ENCODE data around the gene ZNF362.

ZNF362 gene

DNA sequence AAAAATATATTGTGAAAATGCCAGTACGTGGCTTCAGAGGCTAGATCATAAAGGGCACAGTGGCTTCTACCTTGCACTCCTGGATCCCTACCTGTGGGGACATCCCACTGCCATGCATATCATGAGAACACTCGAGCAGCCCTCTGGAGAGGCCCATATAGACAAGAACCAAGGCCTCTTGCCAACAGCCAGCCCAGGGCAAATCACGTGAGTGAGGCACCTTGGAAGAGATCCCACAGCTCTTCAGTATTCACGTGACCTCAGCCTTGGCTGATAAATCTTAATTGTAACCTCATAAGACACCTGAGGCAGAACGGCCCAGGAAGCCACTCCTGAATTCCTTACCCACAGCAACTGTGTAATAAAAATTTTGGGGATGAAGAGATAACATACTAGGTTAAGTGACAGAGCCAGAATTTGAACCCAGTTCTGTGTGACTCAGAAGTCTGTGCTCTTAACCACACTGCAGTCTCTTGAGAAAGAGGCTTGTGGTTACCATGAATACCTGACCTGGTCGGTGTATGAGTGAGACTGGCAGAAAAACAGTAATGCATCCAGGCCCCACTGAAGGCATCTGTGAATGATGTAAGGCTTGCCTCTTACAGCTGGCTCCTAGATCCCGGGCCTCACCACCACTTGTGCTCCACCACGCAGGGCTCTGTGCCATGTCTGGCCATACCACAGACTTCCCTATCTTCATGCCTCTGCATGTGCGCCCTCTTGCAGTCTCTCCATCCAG is 71.5 kb downstream of the ZNF362 start:
- DNase-seq (ENCODE audit: low read depth), result peak; percentile 98

DNA sequence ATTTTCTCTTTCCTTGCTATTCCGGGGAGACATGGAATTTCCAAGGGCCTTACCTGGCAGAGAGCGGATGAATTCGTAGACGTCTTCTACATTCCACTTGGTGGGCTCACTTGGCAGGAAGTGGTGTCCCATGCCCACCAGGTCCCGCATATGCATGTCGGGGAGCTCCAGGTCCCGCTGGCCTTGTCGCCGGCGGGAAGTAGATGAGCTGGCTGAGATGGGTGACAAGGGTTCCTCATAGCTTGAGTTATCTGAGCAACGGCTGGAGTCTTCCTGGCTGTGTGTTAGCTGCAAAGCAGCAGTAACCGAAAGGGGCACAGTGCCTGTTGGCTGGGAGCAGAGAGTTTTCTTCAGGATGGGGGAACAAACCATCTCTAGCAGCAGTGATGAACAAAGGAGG is 72.5 kb downstream of the ZNF362 start:
- no peak for DNase-seq (ENCODE audit: low read depth)

- no peak for DNase-seq (ENCODE audit: low read depth)
Measured at GRCh38 chr1:33329600-33330305, 73.5 kb downstream of the ZNF362 start.

DNA sequence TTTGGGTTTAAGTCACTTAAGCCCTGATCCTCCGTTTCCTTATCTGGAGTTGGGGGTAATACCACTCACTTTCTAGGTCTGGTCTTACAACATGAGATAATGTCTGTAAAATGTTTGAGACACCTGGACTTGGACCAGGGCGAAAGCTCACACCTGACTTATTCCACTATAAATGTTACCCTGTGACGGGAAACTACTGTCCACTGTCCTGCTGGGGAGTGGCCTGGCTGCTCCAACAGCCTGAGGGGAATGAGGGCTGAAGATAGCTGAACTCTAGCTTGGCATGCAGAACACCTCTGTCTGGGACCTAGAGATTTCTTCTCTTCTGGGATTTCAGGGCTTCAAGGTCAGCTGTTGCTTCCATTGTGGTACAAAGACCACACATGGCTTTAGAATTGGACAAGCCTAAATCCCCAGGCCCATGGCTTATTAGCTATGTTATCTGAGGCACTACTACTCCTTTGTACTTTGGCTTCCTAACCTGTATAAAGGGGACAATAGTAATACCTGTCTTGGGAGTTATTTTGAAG is 74.1 kb downstream of the ZNF362 start:
- no peak for DNase-seq (ENCODE audit: low read depth)

DNA sequence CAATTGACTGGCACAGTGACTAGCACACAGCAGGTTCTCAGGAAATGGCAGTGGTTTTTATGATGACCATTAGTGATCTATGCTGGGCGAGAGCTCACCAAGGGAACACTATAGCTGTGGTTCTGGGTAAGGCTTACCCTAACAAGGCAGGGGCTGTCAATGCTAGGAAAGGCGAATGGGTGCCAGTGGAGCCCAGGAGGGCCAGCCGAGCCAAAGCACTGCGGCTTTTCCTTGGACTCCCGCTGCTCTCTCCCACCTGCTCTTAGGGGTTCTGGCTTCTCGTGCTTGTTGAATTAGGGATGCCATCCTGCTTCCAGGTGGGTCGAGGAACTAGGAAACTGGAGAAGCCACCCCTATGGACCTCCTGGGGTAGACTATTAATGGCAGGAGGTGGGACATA is 74.6 kb downstream of the ZNF362 start:
- no peak for DNase-seq (ENCODE audit: low read depth)

- DNase-seq (ENCODE audit: low read depth), result peak; percentile 88
Measured at GRCh38 chr1:33331444-33332356, 75.4 kb downstream of the ZNF362 start.

GRCh38 chr1:33332357-33332789 is 76.1 kb downstream of the ZNF362 start:
- peak; percentile 68 for DNase-seq (ENCODE audit: low read depth)

DNA sequence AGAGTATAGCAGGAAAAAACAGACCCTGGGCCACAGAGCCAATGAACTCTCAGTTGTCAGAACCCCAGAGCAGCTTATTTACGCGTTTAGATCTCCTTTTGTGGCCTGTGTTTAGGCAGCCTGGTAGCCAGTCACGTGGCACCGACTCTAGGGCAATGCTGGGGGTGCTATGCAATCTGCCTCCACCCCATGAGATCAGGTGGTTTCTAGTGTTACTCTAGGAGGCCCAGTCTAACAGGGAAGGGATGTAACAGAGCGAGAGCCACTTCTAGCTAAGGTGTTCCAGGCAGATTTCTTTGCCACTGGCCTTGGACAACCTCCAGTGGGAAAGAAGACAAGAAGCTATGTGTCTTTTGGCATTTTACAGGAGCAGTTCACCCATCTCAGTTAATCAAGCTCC is 76.6 kb downstream of the ZNF362 start:
- no peak for DNase-seq (ENCODE audit: low read depth)

DNA sequence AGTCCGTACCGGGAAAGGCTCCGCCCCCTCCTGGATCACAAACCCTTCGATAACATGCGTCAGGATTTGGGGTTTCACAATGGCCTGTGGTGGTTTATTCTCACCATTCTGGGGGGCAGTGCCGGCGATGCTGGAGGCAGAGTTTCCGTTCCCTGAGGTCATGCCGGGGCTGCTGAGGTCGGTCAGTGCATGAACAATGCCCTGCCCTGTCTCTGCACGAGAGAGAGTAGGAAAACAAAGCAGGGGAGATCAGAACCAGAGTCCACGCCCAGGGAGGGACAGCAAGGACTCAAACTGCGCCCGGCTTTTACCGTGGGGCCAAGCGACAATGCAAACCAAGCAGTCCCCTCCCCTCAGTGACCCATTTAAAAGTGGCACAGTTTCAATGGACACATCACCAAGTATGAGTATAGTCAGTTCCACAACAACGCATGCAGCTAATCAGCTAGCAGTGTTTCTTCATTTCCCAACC is 77.8 kb downstream of the ZNF362 start:
- no peak for DNase-seq (ENCODE audit: low read depth)

DNA sequence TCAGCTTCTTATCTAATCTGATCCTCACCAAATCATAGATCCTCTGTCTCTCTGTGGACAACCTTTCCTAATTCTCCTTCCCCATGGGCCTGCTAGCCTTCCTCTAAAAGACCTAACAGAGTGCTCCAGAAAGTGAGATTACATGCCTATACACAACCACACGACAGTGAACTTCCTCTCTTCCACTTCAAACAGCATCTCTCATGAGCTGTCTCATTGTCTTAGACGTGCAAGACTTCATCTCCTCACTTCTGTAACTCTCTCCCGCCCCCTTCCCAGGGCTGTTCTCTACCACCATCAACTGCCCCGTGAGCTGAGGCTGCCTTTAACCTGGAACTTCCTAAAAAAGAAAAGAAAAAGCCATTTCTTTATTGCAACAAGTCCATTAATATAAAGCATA is 78.7 kb downstream of the ZNF362 start:
- DNase-seq (ENCODE audit: low read depth), result no peak

- no peak for DNase-seq (ENCODE audit: low read depth)
Measured at GRCh38 chr1:33336580-33336979, 80.3 kb downstream of the ZNF362 start.

DNA sequence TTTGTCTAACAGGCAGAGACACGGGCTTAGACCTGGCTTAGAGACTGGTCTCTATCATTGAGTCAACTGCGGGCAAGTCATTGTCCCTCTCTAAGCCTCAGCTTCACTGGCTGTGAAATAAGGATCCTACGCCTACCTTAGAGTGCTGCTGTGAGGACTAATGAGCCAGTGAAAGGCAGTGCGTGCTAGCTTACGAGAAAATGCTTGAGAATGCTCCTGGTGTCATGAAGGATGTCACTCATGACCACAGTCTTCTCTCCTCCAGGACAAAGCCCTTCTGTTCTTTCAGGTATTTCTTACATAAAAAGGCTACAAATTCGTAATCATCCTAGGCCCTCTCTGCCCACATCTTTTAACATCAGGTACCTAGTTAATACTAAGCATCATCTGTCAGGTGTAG is 81.1 kb downstream of the ZNF362 start:
- no peak for DNase-seq (ENCODE audit: low read depth)

DNA sequence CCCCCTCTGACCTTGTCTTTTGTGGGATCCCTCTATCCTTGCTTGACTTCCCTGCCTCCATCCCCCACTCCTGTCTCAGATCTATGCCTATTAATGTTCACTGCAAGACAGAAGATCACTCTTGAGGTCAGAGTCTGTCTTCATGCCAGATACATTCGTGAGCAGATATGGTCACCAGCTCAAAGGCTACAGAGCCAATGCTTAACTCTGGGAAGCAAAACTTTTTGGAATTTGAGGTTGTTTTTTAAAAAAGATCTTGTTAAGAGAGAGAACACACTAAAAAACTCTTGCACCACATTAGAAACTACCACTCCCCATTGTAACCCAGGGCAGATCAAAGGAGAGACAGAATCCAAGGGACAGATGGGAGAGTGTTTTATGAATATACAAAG is 81.8 kb downstream of the ZNF362 start:
- peak; percentile 82 for DNase-seq (ENCODE audit: low read depth)

DNA sequence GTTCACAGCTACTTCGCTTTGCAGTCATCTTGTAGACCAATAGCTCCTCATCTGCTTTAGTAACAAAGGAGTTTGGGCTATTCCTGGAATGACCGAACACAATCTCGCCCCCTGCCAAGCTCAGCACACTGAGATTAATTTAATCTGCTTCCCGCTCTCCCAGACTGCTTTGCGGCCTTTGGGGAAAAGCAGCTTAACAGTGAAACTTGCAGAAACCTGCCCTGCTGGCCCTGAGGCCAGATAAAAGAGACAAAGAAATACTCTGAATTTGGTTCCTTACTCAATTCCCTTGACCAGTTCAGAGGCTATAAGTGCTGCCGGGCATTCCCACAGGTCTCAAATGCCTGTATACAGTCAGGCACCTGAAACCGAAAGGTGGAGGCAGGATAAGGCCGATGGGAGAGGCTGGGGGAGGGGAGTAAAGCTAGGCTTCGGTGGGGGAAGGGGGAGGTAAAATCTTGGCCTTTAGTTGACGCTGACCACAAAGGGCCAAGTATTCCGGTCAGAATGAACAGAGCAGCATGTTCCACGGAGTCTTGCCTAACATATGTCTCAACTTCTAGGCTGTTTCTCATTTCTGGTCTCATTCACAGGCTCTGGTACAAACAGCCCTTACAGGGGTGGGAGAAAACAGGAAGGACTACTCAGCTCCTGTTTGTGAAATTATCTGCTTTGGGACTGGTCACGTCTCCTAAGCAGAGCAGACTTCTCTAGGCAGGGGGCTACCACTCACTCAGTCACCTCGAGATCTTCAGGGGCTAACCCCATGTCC is 82.3 kb downstream of the ZNF362 start:
- peak; percentile 88 for DNase-seq (ENCODE audit: low read depth)

- DNase-seq (ENCODE audit: low read depth), result no peak
Measured at GRCh38 chr1:33339413-33339812, 83.1 kb downstream of the ZNF362 start.

GRCh38 chr1:33341190-33341589 is 84.9 kb downstream of the ZNF362 start:
- peak; percentile 57 for DNase-seq (ENCODE audit: low read depth)

DNA sequence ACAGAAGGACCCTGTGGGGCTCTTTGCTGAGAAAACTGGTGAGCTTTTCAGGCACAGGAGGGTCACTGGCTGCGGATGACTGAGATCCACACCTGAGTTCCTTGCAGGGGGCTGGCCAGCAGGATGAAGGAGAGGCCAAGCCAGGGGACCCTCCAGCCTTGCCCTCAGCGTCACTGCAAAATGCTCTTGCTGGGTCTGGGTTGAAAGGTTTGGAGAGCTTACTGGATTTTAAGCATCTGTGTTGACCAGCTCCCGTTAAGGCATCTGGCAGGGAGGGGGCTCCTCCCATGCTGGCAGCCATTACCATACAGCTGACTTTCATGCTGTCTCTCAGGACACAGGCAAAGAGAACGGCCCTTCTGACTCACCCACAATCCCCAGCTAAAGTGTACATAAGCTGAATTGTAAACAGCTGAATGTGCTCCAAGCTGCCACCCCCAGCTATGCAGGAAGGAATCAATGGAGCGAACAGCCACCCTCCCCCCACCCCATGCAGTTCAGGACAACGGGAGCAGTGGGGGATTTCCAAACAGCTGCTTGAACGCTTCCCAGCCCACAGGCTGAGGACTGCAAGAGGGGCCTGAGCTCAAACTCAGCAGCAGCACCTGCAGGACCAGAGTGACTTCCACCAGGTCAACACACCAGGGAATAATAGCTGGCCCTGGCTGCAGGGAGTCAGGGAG is 85.9 kb downstream of the ZNF362 start:
- DNase-seq (ENCODE audit: low read depth), result peak; percentile 98

- no peak for DNase-seq (ENCODE audit: low read depth)
Measured at GRCh38 chr1:33343539-33343938, 87.2 kb downstream of the ZNF362 start.

DNA sequence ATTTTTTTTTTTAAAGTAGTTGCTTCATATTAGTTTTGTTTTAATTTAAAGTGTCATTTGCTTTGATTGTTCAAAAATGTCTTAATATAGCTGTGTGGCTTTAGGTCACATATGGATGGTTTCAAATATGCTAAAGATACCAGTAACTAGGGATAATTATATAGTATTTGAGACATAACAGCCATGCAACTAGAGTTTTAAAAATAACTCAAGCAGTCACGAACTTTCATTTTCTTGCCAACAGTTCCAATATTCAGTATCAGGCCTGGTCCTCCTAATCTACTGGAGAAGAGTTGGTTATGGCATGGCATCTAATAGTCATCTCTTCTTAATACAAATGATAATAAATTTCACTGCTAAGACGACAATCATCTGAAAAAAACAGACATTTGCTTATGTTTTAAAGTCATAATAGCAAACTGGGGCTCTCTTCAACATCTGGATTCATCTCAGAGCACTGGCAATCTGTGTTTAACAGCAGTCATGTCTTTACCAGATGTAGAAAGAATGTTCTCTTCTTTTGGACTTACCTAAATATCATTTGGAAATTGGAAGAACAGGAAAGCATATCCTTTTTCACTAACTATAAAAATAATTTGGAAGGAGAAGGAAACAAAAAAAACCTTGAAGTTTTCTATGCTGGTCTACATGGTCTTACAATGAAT is 88.7 kb downstream of the ZNF362 start:
- DNase-seq (ENCODE audit: low read depth), result peak; percentile 61

DNA sequence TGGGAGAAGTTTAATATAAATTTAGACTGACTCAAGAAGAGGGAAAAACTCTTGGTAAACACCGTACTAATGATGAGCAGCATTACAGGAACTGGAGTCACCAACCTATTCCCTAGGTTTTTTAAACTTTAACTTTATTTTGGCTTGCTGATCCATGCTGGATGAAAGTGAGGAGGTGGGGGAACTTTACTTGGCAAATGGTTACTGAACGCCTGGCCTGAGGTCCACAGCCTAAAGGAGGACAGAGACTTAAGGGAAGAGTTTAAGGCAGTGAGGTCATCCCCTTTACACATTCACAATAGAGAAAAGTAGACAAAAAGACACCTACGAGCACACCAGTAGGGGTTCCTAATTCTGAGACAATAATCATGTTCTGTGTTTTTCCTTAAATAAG is 90.2 kb downstream of the ZNF362 start:
- no peak for DNase-seq (ENCODE audit: low read depth)
